Measurements from ENCODE around the gene AFF1. TPM values are rescaled to one million over a fixed set of nuclear protein-coding genes. Genes with fewer than 3 reads are reported as not detected.

Gene AFF1
- total RNA-seq, 1 donor from 2014 or later = 34.1 TPM

DNA sequence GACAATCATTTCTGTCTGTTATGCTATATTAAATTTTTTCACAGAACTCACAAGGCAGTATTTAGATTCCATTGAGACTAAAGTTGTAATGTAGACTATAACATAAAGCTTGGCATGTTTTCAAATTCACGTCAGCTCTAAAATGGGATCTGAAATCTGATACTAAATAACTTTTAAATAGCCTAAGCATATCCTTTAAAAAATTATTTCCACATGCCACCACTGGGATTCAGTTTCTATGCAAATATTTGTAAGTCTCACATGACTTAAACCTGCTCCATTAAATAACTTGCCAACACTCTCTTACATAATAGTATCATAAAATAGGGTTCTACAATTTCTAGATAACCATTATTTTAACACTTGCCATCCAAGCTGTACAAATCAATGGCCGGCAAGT lies 253.2 kb downstream of the AFF1 start:
- H3K9me3 Mint-ChIP-seq = peaks cover 2% of the 10 kb centered on the region
- H3K4me1 Mint-ChIP-seq = no peaks in the 10 kb centered on the region
- peaks cover 6% of the 10 kb centered on the region for H3K36me3 Mint-ChIP-seq (ENCODE audit: low read depth)
- no peaks in the 10 kb centered on the region for H3K27me3 Mint-ChIP-seq (ENCODE audit: low read depth)
- H3K27ac Mint-ChIP-seq (ENCODE audit: unreplicated experiment) = no peak overlapping the region
- no peak for DNase-seq (ENCODE audit: low read depth, low spot score)
- TF ChIP-seq, protein P1, sequence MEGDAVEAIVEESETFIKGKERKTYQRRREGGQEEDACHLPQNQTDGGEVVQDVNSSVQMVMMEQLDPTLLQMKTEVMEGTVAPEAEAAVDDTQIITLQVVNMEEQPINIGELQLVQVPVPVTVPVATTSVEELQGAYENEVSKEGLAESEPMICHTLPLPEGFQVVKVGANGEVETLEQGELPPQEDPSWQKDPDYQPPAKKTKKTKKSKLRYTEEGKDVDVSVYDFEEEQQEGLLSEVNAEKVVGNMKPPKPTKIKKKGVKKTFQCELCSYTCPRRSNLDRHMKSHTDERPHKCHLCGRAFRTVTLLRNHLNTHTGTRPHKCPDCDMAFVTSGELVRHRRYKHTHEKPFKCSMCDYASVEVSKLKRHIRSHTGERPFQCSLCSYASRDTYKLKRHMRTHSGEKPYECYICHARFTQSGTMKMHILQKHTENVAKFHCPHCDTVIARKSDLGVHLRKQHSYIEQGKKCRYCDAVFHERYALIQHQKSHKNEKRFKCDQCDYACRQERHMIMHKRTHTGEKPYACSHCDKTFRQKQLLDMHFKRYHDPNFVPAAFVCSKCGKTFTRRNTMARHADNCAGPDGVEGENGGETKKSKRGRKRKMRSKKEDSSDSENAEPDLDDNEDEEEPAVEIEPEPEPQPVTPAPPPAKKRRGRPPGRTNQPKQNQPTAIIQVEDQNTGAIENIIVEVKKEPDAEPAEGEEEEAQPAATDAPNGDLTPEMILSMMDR (conservative IDR thresholded peaks at IDR 0.05) = no peak
- H3K4me3 Mint-ChIP-seq = no peak overlapping the region

DNA sequence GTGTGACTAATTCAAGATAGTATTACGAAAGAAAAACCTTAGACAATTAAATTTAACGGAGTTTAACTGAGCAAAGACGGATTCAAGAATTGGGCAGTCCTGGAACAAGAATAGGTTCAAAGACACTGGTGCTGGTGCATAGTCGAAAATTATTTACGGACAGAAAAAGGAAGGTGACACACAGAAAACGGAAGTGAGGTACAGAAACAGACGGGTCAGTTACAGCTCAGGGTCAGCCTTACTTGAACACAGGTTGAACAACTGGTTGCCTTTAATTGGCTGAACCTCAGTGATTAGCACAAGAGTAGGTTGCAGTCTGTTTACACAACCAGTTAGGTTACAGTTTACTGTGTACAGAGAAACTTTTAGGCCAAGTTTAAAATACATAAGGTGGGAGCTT lies 254.1 kb downstream of the AFF1 start:
- Mint-ChIP-seq H3K36me3 (ENCODE audit: low read depth) (peaks cover 6% of the 10 kb centered on the region), H3K4me3 (no peak overlapping the region), H3K9me3 (peaks cover 2% of the 10 kb centered on the region), H3K4me1 (no peaks in the 10 kb centered on the region), H3K27me3 (ENCODE audit: low read depth) (no peaks in the 10 kb centered on the region), H3K27ac (ENCODE audit: unreplicated experiment) (no peak overlapping the region)
- TF ChIP-seq, protein P1 (conservative IDR thresholded peaks at IDR 0.05) = no peak
- no peak for DNase-seq (ENCODE audit: low read depth, low spot score)

Other genes starting within 250 kb of the AFF1 start
- not detected in 2 replicates for gene SLC10A6, start 85.6 kb upstream of the AFF1 start, total RNA-seq
- gene C4orf36, start 42.6 kb upstream of the AFF1 start, total RNA-seq = 1.9 and 3.2 TPM in 2 replicates